GM21526 (cell line): ENCODE measurements around the gene C1orf35.
"Not testable (repeated sequence)": the region's sequence is repeated elsewhere in the genome, so short reads cannot be mapped to it uniquely, and the experiment has no call there.

Experiments used
- ATAC-seq: cut with Tn5 transposase; IDR thresholded peaks from one replicate; pipeline ENCODE4 v1.9.1; 2021; ENCODE audit warnings: moderate library complexity; ENCODE audit not compliant: unreplicated experiment, low FRiP score

Gene C1orf35

GRCh38 chr1:228142701-228143136 is 39.6 kb upstream of the C1orf35 start:
- ATAC-seq, result no peak

- no peak for ATAC-seq
Measured at GRCh38 chr1:228142155-228142691, 39.1 kb upstream of the C1orf35 start.

GRCh38 chr1:228141226-228142044 is 38.3 kb upstream of the C1orf35 start:
- no peak for ATAC-seq

- no peak for ATAC-seq
Measured at GRCh38 chr1:228140724-228141225, 37.6 kb upstream of the C1orf35 start.

GRCh38 chr1:228139931-228140723 is 37.0 kb upstream of the C1orf35 start, which contains the start of gene GUK1:
Gene GUK1 (plus strand): TSS chr1:228140279. CDS start chr1:228140303, 24 bp downstream.
- peak; percentile 92 for ATAC-seq

GRCh38 chr1:228139406-228139930 is 36.3 kb upstream of the C1orf35 start:
- ATAC-seq, result peak; percentile 0

GRCh38 chr1:228136901-228137300 is 33.8 kb upstream of the C1orf35 start:
- ATAC-seq, result no peak

GRCh38 chr1:228134591-228134990 is 31.5 kb upstream of the C1orf35 start:
- no peak for ATAC-seq

GRCh38 chr1:228131766-228132165 is 28.6 kb upstream of the C1orf35 start:
- ATAC-seq, result no peak

- ATAC-seq, result no peak
Measured at GRCh38 chr1:228125185-228125584, 22.1 kb upstream of the C1orf35 start.

GRCh38 chr1:228123505-228123904 is 20.4 kb upstream of the C1orf35 start:
- no peak for ATAC-seq

GRCh38 chr1:228122921-228123441 is 19.9 kb upstream of the C1orf35 start:
- ATAC-seq, result no peak

GRCh38 chr1:228120857-228121489 is 17.8 kb upstream of the C1orf35 start:
- ATAC-seq, result no peak

GRCh38 chr1:228120351-228120750 is 17.2 kb upstream of the C1orf35 start:
- no peak for ATAC-seq

- ATAC-seq, result no peak
Measured at GRCh38 chr1:228118040-228118439, 14.9 kb upstream of the C1orf35 start.

GRCh38 chr1:228117335-228117734 is 14.2 kb upstream of the C1orf35 start:
- no peak for ATAC-seq

GRCh38 chr1:228114827-228115226 is 11.7 kb upstream of the C1orf35 start:
- no peak for ATAC-seq

- ATAC-seq, result no peak
Measured at GRCh38 chr1:228112617-228113016, 9.5 kb upstream of the C1orf35 start.

- ATAC-seq, result no peak
Measured at GRCh38 chr1:228112167-228112566, 9.0 kb upstream of the C1orf35 start.

- ATAC-seq, result not testable (repeated sequence)
Measured at GRCh38 chr1:228111315-228111714, 8.2 kb upstream of the C1orf35 start.
